K562 (cell line): ENCODE results near the gene CNPY4. TPM values are rescaled to one million over a fixed set of nuclear protein-coding genes. Genes with fewer than 3 reads are reported as not detected.

Experiments
- DMBX1 ChIP-seq: fragments of 250-450 bp; sonication (Bioruptor Pico); IDR thresholded peaks from 2 replicates; pipeline ENCODE4 v1.8.0; 2022; ENCODE audit warnings: inconsistent platforms, mild to moderate bottlenecking, moderate library complexity, borderline replicate concordance
- ETV5 ChIP-seq: sonication (generic); formaldehyde crosslinking; IDR thresholded peaks from 2 replicates; pipeline ENCODE4 v1.4.0; 2020; ENCODE audit warnings: low read depth, mild to moderate bottlenecking, missing genetic modification reagents
- HNRNPK ChIP-seq: fragments of 200-400 bp; formaldehyde crosslinking; IDR thresholded peaks from one replicate; pipeline ENCODE4 v1.6.1; 2018; ENCODE audit warnings: mild to moderate bottlenecking, low read depth, low read length; ENCODE audit not compliant: poor library complexity, severe bottlenecking
- HNRNPLL ChIP-seq: fragments of 200-400 bp; formaldehyde crosslinking; IDR thresholded peaks from 2 replicates; pipeline ENCODE4 v1.6.1; 2017; ENCODE audit warnings: low read length, low read depth, mild to moderate bottlenecking; ENCODE audit not compliant: poor library complexity, severe bottlenecking
- SMARCA5 ChIP-seq: fragments of 450-650 bp; IDR thresholded peaks from 2 replicates; pipeline ENCODE4 v1.6.1; 2016
- SMARCE1 ChIP-seq: fragments of 450-650 bp; IDR thresholded peaks from 2 replicates; pipeline ENCODE4 v1.7.1; 2016; ENCODE audit warnings: mild to moderate bottlenecking
- SOX6 ChIP-seq: fragments of 450-650 bp; IDR thresholded peaks from 2 replicates; pipeline ENCODE4 v1.6.1; 2014; ENCODE audit warnings: mild to moderate bottlenecking
- ZNF311 ChIP-seq: fragments of 250-450 bp; sonication (Bioruptor Pico); IDR thresholded peaks from 2 replicates; pipeline ENCODE4 v1.4.0; 2020; ENCODE audit warnings: mild to moderate bottlenecking, moderate library complexity
- polyA plus RNA-seq, 8 experiments: library from polyadenylated mRNA; depleted of rRNA in 4 of 8; stranded (reverse) in 5 of 8; unstranded in 3 of 8; fragments of >200 nt; fragmentation: Nextera tagmentation in 2 of 8; fragmentation: Illumina TruSeq in 1 of 8; extraction: Ambion mirVana in 2 of 8; extraction: Trizol in 1 of 8; gene quantifications; 2 replicates each; pipeline versions ENCODE4 v1.2.1 to v1.2.3, GENCODE V29; 2011 to 2014; ENCODE audit warnings: inconsistent platforms in 1 of 8, missing spikeins in 1 of 8
- total RNA-seq, 7 experiments: library from RNA; depleted of rRNA in 6 of 7; stranded (reverse); fragments of >200 nt in 6 of 7; fragmentation: Illumina TruSeq in 2 of 7; extraction: Trizol in 2 of 7; gene quantifications; 2 replicates each; pipeline versions ENCODE4 v1.2.1 to v1.2.3, GENCODE V29; 2011 to 2021; ENCODE audit warnings: low replicate concordance in 1 of 7
- TF ChIP-seq, protein P1 (sequence below), 2 experiments: fragments of 450-650 bp; formaldehyde crosslinking in 1 of 2; IDR thresholded peaks; 2 replicates each; pipeline versions ENCODE4 v1.4.0 to v1.6.1; 2014 to 2020; ENCODE audit warnings: mild to moderate bottlenecking in 2 of 2, borderline replicate concordance in 1 of 2, low read depth in 1 of 2
- TF ChIP-seq, protein P2 (sequence below), 3 experiments: fragments of 200-800 bp in 1 of 3; fragments of 250-450 bp in 1 of 3; fragments of 450-650 bp in 1 of 3; sonication (Bioruptor Pico) in 1 of 3; sonication (Bioruptor generic) in 1 of 3; formaldehyde crosslinking in 1 of 3; IDR thresholded peaks; 2 replicates each; pipeline versions ENCODE4 v1.6.1 to v1.8.0; 2016 to 2022; ENCODE audit warnings: mild to moderate bottlenecking in 2 of 3, missing genetic modification characterization in 2 of 3, missing compliant biosample characterization in 1 of 3, moderate library complexity in 1 of 3
- TF ChIP-seq, protein P3 (sequence below): fragments of 450-650 bp; IDR thresholded peaks from 2 replicates; pipeline ENCODE4 v1.6.1; 2017; ENCODE audit warnings: antibody characterized with exemption, mild to moderate bottlenecking

The CNPY4 gene
- total and polyA plus RNA-seq, 9 of the 15 experiments (the other 6 are each of a cell fraction or from before 2014, with no cell fraction given) = 1.9 to 11.2 (median 7.0) TPM

DNA sequence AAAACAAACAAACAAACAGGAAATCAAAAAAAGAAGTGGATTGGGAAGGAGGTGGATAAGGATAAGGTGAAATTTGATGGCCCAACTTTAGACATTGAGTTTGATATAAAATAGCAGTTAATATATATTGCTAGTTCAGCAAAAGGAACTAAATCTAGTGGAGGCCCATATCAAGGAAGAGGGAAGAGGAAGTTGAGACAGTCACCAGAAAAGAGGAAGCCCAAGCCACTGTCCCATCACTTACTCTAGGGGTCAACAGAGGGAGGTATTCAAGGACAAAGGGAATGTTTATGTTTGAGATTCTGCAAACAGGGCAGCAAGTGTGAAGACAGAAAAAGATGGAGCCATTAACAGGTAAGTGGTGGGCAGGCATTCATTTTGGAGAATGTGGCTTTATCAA, 33.0 kb downstream of the CNPY4 start (continued):
- TF ChIP-seq, protein P1, sequence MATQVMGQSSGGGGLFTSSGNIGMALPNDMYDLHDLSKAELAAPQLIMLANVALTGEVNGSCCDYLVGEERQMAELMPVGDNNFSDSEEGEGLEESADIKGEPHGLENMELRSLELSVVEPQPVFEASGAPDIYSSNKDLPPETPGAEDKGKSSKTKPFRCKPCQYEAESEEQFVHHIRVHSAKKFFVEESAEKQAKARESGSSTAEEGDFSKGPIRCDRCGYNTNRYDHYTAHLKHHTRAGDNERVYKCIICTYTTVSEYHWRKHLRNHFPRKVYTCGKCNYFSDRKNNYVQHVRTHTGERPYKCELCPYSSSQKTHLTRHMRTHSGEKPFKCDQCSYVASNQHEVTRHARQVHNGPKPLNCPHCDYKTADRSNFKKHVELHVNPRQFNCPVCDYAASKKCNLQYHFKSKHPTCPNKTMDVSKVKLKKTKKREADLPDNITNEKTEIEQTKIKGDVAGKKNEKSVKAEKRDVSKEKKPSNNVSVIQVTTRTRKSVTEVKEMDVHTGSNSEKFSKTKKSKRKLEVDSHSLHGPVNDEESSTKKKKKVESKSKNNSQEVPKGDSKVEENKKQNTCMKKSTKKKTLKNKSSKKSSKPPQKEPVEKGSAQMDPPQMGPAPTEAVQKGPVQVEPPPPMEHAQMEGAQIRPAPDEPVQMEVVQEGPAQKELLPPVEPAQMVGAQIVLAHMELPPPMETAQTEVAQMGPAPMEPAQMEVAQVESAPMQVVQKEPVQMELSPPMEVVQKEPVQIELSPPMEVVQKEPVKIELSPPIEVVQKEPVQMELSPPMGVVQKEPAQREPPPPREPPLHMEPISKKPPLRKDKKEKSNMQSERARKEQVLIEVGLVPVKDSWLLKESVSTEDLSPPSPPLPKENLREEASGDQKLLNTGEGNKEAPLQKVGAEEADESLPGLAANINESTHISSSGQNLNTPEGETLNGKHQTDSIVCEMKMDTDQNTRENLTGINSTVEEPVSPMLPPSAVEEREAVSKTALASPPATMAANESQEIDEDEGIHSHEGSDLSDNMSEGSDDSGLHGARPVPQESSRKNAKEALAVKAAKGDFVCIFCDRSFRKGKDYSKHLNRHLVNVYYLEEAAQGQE (IDR thresholded peaks at IDR 0.05; ENCODE audit: borderline replicate concordance) = no peak
- TF ChIP-seq, protein P1 (CRISPR knock-in tag; IDR thresholded peaks at IDR 0.05; ENCODE audit: low read depth) = no peak
- TF ChIP-seq SMARCA5 (peak; percentile 39; the same call in 1 of the 2 replicates), SMARCE1 (peak; percentile 77; the same call in 1 of the 2 replicates), SOX6 (peak; percentile 37; the same call in 1 of the 2 replicates), HNRNPK (no peak), ETV5 (no peak), HNRNPLL (no peak), DMBX1 (no peak), ZNF311 (CRISPR knock-in tag) (no peak)
- TF ChIP-seq, protein P2, sequence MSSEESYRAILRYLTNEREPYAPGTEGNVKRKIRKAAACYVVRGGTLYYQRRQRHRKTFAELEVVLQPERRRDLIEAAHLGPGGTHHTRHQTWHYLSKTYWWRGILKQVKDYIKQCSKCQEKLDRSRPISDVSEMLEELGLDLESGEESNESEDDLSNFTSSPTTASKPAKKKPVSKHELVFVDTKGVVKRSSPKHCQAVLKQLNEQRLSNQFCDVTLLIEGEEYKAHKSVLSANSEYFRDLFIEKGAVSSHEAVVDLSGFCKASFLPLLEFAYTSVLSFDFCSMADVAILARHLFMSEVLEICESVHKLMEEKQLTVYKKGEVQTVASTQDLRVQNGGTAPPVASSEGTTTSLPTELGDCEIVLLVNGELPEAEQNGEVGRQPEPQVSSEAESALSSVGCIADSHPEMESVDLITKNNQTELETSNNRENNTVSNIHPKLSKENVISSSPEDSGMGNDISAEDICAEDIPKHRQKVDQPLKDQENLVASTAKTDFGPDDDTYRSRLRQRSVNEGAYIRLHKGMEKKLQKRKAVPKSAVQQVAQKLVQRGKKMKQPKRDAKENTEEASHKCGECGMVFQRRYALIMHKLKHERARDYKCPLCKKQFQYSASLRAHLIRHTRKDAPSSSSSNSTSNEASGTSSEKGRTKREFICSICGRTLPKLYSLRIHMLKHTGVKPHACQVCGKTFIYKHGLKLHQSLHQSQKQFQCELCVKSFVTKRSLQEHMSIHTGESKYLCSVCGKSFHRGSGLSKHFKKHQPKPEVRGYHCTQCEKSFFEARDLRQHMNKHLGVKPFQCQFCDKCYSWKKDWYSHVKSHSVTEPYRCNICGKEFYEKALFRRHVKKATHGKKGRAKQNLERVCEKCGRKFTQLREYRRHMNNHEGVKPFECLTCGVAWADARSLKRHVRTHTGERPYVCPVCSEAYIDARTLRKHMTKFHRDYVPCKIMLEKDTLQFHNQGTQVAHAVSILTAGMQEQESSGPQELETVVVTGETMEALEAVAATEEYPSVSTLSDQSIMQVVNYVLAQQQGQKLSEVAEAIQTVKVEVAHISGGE (CRISPR knock-in tag; IDR thresholded peaks at IDR 0.05) = peak in 1 of 3 experiments; percentile 72; a peak in 2 of 6 replicates
- TF ChIP-seq, protein P3, sequence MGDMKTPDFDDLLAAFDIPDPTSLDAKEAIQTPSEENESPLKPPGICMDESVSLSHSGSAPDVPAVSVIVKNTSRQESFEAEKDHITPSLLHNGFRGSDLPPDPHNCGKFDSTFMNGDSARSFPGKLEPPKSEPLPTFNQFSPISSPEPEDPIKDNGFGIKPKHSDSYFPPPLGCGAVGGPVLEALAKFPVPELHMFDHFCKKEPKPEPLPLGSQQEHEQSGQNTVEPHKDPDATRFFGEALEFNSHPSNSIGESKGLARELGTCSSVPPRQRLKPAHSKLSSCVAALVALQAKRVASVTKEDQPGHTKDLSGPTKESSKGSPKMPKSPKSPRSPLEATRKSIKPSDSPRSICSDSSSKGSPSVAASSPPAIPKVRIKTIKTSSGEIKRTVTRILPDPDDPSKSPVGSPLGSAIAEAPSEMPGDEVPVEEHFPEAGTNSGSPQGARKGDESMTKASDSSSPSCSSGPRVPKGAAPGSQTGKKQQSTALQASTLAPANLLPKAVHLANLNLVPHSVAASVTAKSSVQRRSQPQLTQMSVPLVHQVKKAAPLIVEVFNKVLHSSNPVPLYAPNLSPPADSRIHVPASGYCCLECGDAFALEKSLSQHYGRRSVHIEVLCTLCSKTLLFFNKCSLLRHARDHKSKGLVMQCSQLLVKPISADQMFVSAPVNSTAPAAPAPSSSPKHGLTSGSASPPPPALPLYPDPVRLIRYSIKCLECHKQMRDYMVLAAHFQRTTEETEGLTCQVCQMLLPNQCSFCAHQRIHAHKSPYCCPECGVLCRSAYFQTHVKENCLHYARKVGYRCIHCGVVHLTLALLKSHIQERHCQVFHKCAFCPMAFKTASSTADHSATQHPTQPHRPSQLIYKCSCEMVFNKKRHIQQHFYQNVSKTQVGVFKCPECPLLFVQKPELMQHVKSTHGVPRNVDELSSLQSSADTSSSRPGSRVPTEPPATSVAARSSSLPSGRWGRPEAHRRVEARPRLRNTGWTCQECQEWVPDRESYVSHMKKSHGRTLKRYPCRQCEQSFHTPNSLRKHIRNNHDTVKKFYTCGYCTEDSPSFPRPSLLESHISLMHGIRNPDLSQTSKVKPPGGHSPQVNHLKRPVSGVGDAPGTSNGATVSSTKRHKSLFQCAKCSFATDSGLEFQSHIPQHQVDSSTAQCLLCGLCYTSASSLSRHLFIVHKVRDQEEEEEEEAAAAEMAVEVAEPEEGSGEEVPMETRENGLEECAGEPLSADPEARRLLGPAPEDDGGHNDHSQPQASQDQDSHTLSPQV = no peak
